HG03571 (cell line): ENCODE measurements around the gene GSTO2.

Source experiments
- ATAC-seq: cut with Tn5 transposase; IDR thresholded peaks from one replicate; pipeline ENCODE4 v1.9.1; 2021; ENCODE audit not compliant: unreplicated experiment

The GSTO2 gene

DNA sequence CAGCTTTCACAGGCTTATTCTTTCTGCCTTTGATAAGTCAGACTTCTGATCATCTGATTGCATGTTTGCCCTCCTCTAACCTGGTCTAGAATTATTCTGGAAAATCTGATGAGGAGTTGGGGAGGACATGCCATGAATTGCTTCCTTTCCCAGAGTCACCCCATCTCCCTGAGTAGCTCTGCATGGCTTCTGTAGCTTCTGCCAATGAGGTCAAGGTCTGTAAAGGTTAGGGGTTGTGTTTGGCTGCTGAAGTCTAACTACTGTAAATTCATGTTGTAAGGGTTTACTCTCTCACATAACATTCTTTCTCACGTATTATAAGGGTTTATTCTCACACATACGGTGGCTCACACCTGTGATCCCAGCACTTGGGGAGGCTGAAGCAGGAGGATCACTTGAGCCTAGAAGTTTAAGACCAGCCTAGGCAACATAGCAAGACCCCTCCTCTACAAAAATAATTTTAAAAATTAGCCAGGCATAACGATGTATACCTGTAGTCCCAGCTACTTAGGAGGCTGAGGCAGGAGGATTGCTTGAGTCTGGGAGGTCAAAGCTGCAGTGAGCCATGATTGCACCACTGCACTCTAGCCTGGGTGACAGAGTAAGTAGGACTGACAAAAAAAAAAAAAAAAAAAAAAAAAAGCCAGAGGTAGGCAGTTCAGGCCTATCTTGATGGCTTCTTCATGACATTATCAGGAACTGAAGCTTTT lies 10.7 kb downstream of the GSTO2 start:
- ATAC-seq = no peak

- ATAC-seq = no peak
Observed at GRCh38 chr10:104281694-104282093, 12.7 kb downstream of the GSTO2 start.

DNA sequence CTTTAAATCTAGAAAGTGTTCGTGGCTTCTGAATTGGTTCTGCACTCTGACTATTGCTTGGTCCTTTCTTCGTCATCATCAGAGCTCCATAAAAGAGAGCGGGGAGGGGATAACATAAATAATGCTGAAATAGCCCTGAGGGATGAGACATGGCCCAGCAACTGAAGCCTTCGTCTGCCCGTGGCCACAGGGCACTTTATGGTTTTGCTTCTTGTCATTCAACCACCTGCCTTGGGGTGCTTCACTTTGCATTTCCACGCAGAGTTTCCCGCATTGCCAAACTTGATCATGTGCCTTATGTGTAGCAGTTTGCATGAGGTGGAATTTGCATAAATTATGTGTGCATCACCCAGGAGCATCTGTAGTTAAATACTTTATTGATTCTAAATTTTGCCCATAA lies 15.9 kb downstream of the GSTO2 start:
- ATAC-seq = no peak

DNA sequence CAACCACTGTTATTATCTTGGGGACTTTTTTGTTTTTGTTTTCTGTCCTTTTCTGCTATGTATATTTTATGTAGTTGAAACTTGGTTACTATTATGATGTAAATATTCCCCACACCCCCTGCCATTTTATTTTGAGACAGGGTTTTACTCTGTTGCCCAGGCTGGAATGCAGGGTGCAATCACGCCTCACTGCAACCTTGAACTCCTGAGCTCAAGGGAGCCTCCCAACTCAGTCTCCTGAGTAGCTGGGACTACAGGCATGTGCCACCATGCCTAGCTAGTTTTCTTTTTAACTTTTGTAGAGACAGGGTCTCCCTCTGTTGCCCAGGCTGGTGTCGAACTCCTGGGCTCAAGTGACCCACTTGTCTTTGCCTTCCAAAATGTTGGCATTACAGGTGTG lies 18.0 kb downstream of the GSTO2 start:
- ATAC-seq = no peak

GRCh38 chr10:104288355-104288754 lies 19.4 kb downstream of the GSTO2 start:
- ATAC-seq = no peak

DNA sequence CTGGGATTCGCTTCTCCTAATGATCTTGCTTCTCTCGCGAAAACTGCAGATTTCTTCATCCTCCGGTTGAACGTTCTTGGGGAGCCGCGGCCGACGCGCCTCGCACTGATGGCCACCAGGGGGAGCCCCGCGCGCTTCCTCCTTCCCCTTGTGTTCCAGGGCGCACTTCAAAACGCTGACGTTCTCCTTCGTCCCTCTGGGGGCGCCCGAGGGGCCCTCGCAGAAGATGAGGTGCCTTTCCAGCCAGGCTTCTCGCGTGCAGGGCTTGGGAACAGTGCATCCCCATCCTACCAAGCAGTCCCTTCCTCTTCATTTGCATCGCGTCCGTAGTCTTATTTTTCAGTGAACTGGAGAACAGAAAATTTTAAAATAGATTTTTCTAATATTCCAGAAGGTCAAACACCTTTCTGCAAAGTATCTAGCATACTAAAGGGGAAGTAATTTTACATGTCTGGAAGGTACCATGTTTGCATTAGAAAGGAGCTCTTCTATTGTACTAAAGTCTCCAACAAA lies 22.5 kb downstream of the GSTO2 start:
- peak; percentile 100 for ATAC-seq

GRCh38 chr10:104293011-104293410 lies 24.0 kb downstream of the GSTO2 start:
- no peak for ATAC-seq

GRCh38 chr10:104293781-104294321 lies 24.9 kb downstream of the GSTO2 start:
- no peak for ATAC-seq

DNA sequence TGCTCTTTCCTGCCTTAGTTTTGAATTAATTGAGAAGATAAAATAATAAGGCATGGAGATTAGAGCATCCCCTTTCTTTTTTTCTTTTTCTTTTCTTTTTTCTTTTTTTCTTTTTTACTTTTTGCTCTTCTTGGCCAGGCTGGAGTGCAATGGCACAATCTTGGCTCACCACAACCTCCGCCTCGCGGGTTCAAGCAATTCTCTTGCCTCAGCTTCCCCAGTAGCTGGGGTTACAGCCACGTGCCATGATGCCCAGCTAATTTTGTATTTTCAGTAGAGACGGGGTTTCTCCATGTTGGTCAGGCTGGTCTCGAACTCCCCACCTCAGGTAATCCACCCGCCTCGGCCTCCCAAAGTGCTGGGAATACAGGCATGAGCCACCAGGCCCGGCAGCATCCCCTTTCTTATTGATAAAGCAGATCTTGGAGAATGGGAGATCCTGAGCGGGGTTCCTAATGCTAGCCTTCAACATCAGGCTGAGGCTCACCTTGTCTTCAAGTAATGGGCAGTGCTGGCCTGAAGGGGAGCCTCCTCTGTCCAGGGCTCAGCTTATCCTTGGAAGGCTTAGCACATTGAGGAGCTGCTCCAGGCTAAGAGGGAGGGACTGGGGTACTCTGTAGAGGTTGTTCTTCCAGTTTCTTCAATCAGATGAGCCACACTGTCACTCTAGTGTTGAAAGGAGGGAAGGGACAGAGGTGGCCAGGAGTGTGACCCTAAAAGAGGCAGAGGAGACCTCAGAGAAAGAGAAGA lies 27.9 kb downstream of the GSTO2 start:
- ATAC-seq = no peak

DNA sequence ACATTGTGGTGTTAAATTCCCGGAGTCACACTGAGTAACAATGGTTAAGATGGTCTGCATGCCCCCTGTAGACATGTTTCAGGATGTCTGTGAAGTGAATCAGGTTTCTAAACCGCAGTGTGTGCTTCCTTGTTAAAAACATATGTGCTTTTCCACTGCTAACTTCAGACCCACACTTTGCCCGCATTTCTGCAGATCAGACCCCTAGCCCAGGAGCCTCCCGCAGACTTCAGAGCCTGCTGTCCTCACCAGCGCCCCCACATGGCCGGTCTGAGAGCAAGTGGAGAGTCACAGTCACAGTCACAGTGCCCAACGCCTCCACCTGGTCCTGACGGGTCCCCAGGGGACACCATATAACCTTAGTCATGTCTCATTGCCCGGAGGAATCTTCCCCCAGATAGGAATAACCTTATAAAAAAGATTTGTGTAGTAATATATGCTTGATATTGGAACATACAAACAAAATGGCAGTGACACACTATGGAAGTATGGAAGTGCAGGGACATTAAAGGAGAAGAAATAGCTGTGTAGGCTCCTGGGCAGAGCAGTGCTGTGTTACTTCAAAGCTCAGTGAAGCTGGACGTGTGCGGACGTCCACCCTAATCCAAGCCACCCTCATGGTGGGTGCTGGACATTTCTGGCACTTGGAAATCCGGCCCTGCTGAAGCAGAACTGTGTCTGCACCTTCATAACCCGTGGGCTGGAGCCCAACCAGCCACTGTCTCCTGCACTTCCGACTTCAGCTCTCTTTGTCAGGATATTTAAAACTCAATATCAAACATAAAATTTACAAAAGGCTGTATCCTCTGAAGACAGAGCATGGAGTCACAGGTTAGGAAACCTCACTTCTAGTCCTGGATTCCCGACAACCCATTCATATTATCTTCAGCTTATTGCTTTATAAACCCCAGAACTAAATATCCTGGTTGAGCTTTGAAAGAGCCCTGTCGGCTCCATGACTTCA lies 29.0 kb downstream of the GSTO2 start:
- ATAC-seq = no peak

DNA sequence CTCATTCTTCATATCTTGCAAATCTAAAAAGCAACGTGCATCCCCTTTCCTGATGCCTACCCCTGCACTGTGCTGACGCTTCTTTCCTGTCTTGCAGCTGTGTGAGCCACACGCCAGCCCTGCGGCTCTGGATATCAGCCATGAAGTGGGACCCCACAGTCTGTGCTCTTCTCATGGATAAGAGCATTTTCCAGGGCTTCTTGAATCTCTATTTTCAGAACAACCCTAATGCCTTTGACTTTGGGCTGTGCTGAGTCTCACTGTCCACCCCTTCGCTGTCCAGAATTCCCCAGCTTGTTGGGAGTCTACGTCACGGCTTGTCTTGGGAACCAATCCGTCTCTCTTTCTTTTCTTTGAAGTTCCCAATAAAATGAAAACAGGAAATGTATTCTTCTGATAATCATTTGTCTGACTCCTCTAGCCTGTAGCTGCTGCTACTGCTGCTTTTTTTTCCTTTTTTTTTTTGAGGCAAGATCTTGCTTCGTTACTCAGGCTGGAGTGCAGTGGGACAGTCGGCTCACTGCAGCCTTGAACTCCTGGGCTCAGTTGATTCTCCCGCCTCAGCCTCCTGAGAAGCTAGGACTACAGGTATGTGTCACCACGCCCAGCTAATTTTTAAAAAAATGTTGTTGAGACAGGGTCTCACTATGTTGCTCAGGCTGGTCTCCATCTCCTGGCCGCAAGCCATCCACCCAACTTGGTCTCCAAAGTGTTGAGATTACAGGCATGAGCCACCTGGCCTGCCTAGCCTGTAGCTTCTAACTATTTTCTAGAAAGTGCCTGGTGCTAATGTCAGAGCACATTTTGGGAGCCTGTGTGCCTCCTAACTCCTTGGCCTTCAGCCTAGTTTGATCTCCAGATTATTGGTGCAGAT lies 30.3 kb downstream of the GSTO2 start:
- ATAC-seq = no peak

DNA sequence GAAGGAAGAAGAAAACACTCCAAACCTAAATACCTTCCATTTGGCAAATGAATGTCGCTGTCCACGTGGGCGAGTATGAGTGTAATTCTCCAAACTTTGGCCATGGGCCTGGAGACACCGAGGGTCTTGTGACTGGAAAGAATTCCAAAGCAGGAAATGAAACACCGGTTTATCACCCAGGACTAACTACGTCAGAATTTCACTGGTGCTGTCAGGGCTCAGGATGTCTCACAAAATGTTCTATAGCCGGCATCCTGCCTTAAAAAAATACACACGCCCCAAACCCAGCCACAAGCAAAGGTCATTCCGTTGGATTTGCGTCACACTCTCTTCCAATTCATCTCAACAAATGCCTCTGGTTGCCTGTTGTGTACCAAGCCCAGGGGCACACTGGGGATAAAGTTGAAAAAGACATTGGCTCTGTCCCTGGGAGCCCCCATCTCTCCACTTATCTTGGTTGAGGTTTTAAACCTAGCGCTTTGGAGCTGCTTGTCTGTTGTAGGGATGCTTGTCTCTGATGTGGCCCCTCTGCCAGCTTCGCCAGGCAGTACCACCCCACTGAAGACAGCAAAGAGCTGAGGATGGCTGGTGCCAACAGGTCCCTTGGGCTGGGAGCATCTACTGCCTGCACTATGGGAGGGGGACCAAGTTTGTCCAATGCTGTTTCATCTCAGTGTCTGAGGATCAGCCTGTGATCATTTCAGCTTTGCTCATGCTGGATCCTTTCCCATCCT lies 31.2 kb downstream of the GSTO2 start:
- ATAC-seq = no peak

DNA sequence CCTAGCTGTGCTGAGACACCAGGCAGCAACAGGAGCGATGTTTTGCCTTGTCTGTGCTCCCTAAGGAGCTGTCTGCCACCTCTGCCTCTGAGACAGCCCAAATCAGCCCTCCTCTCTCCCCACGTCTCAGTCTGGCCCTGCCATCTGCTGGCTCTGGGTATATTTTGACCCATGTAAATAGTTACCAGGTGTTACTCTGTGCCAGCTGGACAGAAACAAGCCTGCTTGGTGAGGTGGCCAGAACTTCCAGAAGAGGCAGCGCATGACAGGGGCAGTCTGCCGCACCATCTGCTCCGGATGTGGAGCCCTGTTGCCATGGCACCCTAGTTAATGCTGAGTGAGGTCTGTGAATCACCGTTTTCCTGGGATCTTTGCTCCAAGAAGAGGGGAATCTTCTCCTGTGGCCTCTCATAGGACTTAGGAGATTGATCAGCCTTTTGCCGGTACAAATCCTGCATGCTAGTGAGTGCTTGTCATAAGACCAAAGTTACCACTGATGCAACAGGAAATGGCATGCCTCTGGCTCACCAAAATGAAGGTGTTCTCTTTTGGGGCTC lies 31.8 kb downstream of the GSTO2 start:
- ATAC-seq = no peak

DNA sequence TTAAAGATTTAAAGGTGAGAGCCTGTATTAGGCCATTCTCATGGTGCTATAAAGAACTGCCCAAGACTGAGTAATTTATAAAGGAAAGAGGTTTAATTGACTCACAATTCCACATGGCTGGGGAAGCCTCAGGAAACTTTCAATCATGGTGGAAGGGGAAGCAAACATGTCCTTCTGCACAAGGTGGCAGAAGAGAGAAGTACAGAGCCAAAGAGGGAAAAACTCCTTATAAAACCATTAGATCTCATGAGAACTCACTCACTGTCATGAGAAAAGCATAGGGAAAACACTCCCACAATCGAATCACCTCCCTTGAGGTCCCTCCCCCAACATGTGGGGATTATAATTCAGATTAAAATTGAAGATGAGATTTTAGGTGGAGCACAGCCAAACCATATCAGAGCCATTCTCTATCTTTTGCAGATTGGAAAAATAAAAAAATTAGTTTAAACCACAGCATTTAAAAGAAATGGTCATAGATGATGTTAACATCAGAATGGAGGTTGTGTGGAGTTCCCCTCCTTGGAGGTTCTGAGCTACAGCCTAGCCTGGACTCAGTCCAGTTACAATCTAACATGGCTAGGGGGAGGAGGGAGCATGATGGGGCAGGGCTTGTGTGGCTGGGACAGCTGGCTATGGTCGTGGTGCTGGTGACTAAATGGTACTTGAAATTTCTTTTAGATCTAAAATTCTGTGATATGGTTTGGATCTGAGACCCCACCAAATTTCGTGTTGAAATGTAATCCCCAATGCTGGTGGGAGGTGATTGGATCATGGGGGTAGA lies 33.1 kb downstream of the GSTO2 start:
- ATAC-seq = no peak

DNA sequence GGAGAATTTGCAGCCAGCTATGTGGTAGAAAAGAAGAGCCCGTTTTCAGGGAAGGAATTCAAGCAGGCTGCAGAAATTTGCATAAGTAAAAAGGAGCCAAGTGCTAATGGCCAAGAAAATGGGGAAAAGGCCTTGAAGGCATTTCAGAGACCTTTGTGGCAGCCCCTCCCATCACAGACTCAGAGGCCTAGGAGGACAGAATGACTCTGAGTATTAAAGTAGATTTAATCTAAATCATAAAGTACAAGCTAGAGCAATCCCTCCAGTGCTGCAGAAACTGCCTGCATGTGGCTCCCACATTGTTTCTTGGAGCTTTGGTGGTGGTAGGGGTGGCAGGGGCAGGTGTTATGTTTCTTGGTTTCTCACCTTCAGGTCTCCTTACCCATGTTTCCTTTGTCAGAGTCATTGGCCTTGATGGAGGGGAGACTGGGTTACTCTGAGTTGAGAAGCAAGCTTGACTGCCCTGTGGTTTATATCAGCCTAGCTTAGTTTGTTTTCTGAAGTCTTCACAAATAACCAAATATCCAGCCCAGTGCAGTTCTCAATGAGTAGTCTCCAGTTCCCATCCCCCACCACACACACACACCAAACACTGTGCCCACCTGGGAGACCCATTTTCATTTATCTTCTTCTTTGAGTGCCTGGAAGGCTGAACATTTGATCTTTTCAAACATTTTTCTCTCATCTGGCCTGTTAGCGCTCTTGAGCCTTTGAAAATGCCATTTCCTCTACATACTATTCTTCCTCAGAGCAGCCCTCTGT lies 34.8 kb downstream of the GSTO2 start:
- ATAC-seq = no peak

DNA sequence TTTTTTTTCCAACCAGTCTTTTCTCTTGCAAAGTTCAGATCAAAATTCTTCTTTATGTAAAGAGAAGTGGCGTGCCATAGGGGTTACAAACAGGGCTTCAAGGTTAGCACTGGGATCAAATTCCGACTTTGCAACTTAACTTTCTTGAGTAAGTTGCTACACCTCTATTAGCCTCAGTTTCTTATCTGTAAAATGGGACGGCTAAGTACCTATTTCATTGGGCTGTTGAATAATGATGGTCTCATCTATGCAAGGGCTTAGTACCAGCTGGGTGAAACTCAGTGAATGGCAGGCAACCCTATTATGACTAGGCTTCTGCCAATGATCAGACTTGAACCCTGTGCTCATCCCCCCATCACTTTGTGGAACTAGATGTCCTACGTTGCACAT lies 35.4 kb downstream of the GSTO2 start:
- ATAC-seq = no peak

DNA sequence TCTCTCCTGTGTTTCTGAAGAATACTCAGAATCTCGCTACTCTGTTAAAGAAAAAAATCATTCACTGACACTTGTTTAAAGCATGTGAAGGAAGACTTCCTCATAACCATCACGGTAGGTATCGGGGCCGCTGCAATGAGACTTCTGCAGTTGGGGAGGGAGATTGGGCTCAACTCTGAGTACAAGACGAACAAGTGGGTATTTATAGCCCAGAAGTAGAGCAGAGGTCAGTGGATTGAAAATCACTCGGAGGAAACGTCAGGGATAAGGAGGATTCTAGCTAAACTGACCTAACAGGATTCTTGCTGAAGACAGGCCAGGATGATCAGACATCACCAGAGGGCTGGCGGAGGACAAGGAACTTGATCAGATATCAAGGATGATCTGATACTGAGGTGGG lies 35.9 kb downstream of the GSTO2 start:
- no peak for ATAC-seq

GRCh38 chr10:104306897-104307296 lies 37.9 kb downstream of the GSTO2 start:
- ATAC-seq = no peak
